Activated CD4-positive, alpha-beta memory T cell treated with anti-CD3 and anti-CD28 coated beads, Interleukin-2, amount 10 ng/mL, durations not matched to agents 7 days and 5 days (primary cell): Measurements from ENCODE around the gene RAB8B. TPM values are rescaled to one million over a fixed set of nuclear protein-coding genes. Genes with fewer than 3 reads are reported as not detected.

ENCODE experiments used
- CTCF ChIA-PET: fragments of 350-600 bp; sonication (Branson Sonifier 250); formaldehyde crosslinking; loops from one replicate; lab custom pipeline; 2021; ENCODE audit warnings: antibody characterized with exemption, inconsistent platforms; lab: Charles Lee
- POLR2A ChIA-PET: fragments of 350-600 bp; sonication (Branson Sonifier 250); formaldehyde crosslinking; loops from one replicate; lab custom pipeline; 2021; ENCODE audit warnings: antibody characterized with exemption; lab: Charles Lee
- DNase-seq: peaks from one replicate; pipeline ENCODE4 v3.0.0-alpha.2; 2020
- H3K27ac Mint-ChIP-seq: one replicate; pipeline ENCODE4 v1.8.0; 2021; ENCODE audit warnings: mild to moderate bottlenecking, mixed read lengths
- H3K27me3 Mint-ChIP-seq: one replicate; pipeline ENCODE4 v1.8.0; 2021; ENCODE audit warnings: mixed read lengths
- H3K36me3 Mint-ChIP-seq: one replicate; pipeline ENCODE4 v1.8.0; 2021; ENCODE audit warnings: low read depth, mixed read lengths
- H3K4me1 Mint-ChIP-seq: one replicate; pipeline ENCODE4 v1.8.0; 2021; ENCODE audit warnings: mixed read lengths
- H3K4me3 Mint-ChIP-seq: one replicate; pipeline ENCODE4 v1.8.0; 2021; ENCODE audit warnings: mild to moderate bottlenecking, mixed read lengths
- H3K9me3 Mint-ChIP-seq: one replicate; pipeline ENCODE4 v1.8.0; 2021; ENCODE audit warnings: mixed read lengths
- total RNA-seq, 2 experiments: library from RNA; stranded (reverse); gene quantifications; one replicate each; pipeline ENCODE4 v1.2.3, GENCODE V29; 2021

RAB8B gene
- total RNA-seq, 2 experiments from 2014 or later: 133 to 139 TPM

DNA sequence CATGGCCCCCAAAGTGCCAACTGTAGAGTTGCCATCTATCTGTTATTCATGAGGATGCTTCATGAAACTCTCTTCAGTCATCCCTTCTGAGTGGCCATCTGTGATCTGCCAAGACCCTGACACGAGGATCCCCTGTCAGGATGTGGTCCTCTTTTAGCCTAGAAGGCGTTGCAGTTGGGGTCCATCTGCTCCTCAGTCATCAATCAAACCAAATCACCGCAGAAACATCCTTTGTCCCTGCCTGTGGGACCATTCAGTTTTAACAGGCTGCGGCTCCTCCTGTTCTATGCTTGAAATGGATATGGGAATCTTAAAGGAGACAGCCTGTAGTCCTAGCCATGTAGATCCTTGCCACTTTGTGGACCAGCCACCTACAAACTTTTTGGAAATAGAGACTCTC is 26.2 kb upstream of the RAB8B start:
- DNase-seq: no peak
- no peak overlapping the region for H3K27ac Mint-ChIP-seq
- POLR2A ChIA-PET: no interaction called here
- H3K4me1 Mint-ChIP-seq: peaks cover 1% of the 10 kb centered on the region
- H3K36me3 Mint-ChIP-seq: no peaks in the 10 kb centered on the region
- H3K27me3 Mint-ChIP-seq: peaks cover 3% of the 10 kb centered on the region
- no peaks in the 10 kb centered on the region for H3K9me3 Mint-ChIP-seq
- H3K4me3 Mint-ChIP-seq: no peak overlapping the region
- CTCF ChIA-PET: no interaction called here

DNA sequence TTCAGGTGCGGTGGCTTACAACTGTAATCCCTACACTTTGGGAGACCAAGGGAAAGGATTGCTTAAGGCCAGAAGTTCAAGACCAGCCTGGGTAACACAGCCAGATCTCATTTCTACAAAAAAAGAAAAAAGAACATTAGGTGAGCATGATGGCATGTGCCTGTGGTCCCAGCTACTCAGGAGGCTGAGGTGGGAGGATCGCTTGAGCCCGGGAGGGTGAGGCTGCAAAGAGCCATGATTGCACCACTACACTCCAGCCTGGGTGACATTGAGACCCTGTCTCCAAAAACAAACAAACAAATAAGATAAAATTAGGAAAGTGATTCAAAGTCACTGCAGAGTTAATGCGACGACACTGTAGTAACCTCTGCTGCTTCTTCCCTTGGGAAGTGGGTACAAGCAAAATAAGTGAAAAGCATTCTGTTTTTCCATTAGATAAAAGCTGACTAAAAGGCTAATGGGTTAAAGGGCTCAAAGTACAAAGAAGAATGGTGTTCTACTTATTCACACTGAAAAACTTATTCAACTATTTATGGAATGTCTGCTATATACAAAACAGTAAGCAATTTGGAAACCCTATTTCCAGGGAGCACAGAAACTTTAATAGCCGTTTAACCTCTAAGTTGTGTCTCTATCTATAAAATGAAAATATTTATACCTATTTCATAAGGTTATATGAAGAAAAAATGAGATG is 24.1 kb upstream of the RAB8B start:
- Mint-ChIP-seq H3K9me3 (no peaks in the 10 kb centered on the region), H3K36me3 (no peaks in the 10 kb centered on the region), H3K27me3 (peaks cover 3% of the 10 kb centered on the region), H3K4me3 (no peak overlapping the region), H3K4me1 (no peaks in the 10 kb centered on the region), H3K27ac (no peak overlapping the region)
- no peak for DNase-seq
- CTCF ChIA-PET: interaction anchor here (1.4 to 1.7 kb wide), 4 partner anchors 20 to 123 kb away, joined by 4 to 6 read pairs (median 6); no protein-coding TSS in a partner anchor
- POLR2A ChIA-PET: interaction anchor here (0.9 to 2.2 kb wide), 4 partner anchors 8 to 99 kb away, joined by 3 to 10 read pairs (median 6); partner anchors contain the start of gene RPS27L

DNA sequence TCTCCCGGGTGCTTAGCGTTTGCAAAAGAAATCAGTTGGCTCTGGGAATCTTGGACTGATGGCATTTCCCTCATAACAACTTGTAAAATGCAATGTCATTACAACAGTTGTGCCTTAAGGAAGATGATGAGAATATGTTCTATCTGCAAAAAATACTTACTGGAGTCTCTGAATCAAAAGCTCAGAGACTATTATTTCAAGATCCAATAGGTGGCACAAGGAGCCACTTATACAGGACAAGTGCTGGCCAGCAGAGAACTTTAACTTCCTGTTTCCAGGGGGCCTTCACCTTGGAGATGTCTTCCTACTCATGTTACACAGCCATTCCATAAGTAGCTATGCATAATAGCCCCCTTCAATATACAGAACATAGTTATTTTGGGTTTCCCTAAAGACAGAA is 23.2 kb upstream of the RAB8B start:
- Mint-ChIP-seq H3K27me3 (peaks cover 3% of the 10 kb centered on the region), H3K4me3 (no peak overlapping the region), H3K9me3 (no peaks in the 10 kb centered on the region), H3K36me3 (no peaks in the 10 kb centered on the region), H3K27ac (no peak overlapping the region), H3K4me1 (no peaks in the 10 kb centered on the region)
- DNase-seq: no peak
- CTCF ChIA-PET: interaction anchor here (0.9 to 1.7 kb wide), 12 partner anchors 9 to 236 kb away, joined by 3 to 6 read pairs (median 4); no protein-coding TSS in a partner anchor
- POLR2A ChIA-PET: interaction anchor here (0.8 to 2.2 kb wide), 6 partner anchors 9 to 238 kb away, joined by 3 to 10 read pairs (median 4); partner anchors contain the start of gene RPS27L

DNA sequence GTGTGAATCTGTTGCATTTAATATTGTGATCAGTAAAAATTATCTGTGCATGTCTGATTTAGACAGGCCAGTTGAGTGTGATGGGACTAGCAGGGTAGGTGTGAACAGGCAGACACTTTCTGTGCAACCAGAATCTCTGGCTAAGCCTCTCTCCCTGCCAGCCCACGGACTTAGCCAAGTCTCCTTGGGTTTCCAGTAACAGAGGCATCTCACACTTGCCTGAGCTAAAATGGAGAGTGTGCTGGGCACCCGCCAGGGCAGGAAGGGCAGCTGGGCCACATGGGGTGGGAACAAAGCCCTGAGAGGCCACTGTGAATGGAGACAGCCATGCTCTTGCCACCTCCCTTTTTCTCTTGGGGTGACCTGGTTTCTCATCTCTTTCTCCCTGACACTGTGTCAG is 19.6 kb upstream of the RAB8B start:
- POLR2A ChIA-PET: no interaction called here
- Mint-ChIP-seq H3K27ac (no peak overlapping the region), H3K36me3 (no peaks in the 10 kb centered on the region), H3K4me3 (no peak overlapping the region), H3K4me1 (no peaks in the 10 kb centered on the region), H3K27me3 (no peaks in the 10 kb centered on the region), H3K9me3 (no peaks in the 10 kb centered on the region)
- no peak for DNase-seq
- CTCF ChIA-PET: no interaction called here

DNA sequence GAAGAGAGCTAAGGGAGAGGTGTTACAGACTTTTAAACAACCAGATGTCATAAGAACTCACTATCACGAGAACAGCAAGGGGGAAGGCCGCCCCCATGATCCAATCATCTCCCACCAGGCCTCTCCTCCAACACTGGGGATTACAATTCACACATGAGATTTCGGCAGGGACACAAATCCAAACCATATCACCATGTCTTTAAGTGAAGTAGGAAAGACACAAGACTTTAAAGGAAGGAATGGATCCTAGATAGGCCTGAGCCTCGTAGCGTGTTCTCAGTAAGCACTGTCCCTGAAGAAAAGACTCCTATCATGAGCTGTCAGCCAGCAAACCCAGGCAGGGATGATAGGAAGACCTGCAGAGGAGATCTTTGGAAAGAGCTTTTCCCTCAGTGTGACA is 17.0 kb upstream of the RAB8B start:
- Mint-ChIP-seq H3K27ac (no peak overlapping the region), H3K4me3 (no peak overlapping the region), H3K4me1 (peaks cover 4% of the 10 kb centered on the region), H3K36me3 (no peaks in the 10 kb centered on the region), H3K9me3 (no peaks in the 10 kb centered on the region), H3K27me3 (no peaks in the 10 kb centered on the region)
- DNase-seq: no peak
- CTCF ChIA-PET: no interaction called here
- POLR2A ChIA-PET: no interaction called here

DNA sequence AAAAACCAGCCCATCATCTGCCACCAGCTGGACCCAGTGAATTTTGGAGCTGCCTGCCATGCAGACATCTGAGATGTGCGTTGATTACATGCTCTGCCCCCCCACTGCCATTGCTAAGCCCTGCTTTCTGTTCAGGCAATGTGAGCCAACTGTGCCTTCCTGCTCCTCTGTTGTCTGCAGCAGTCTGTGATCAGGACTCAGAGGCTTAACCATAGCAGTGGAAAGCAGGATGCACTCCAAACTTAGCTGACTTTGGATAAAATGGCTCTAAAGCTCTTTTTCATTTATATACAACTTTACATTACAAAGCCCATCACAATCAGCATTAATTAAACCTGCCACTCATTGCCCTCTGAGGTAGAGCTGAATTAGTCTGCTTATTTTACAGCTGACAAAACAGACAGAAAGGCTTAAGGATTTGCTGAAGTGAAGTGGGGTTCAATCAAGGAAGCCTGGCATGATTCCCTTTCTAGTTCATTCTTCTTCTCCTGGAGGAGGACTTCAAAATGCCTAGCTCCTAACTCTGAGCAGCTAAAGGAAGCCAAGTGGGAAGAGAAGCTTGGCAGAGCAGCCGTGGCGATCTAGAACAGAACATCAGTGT is 16.5 kb upstream of the RAB8B start:
- Mint-ChIP-seq H3K36me3 (no peaks in the 10 kb centered on the region), H3K4me3 (no peak overlapping the region), H3K4me1 (peaks cover 4% of the 10 kb centered on the region), H3K27ac (no peak overlapping the region), H3K9me3 (no peaks in the 10 kb centered on the region), H3K27me3 (no peaks in the 10 kb centered on the region)
- POLR2A ChIA-PET: no interaction called here
- CTCF ChIA-PET: no interaction called here
- no peak for DNase-seq

DNA sequence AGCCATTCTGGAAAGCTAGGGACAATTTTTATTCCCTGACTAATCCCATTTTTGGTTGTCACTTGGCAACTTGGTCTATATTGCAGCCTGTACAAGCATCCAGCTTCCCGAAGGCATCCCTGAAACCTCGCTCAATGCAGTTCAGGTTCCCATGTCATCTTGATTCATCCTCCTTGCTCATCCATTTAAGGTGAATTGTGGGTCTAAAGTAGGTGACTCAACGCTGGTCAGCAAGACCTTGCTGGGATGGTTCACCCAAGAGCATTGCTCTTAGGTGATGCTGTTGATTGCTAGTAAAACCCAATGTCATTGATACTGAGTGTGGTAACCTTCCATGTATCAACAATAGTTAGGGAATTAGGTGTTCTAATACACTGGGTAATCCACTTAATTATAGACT is 13.1 kb upstream of the RAB8B start:
- H3K27me3 Mint-ChIP-seq: no peaks in the 10 kb centered on the region
- no peak overlapping the region for H3K27ac Mint-ChIP-seq
- no peak overlapping the region for H3K4me3 Mint-ChIP-seq
- ChIA-PET CTCF (no interaction called here), POLR2A (no interaction called here)
- H3K36me3 Mint-ChIP-seq: no peaks in the 10 kb centered on the region
- H3K9me3 Mint-ChIP-seq: no peaks in the 10 kb centered on the region
- no peak for DNase-seq
- H3K4me1 Mint-ChIP-seq: peaks cover 4% of the 10 kb centered on the region

DNA sequence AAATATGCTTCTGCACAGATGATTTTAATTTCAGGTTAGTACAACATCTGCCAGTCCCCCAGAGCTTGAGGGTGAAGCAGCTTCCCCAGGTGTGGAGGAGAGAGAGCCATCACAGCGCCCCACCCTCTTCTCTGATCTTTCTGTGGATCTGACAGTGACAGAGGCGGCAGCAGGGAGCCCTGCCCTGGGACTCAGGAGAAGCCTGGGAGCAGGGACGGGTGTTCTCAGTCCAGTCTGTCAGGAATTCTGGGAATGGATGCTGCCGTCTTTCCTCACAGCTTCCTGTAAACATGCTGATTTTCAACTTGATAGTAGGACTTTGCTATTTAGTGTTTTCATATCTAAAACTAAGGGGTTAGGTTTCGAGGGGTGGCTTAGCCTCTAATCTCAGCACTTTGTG is 11.4 kb upstream of the RAB8B start:
- POLR2A ChIA-PET: interaction anchor here (1.0 to 1.2 kb wide), 2 partner anchors 14 to 20 kb away, joined by 3 to 5 read pairs; partner anchors contain the start of gene RPS27L
- Mint-ChIP-seq H3K4me3 (no peak overlapping the region), H3K27ac (no peak overlapping the region), H3K27me3 (peaks cover 4% of the 10 kb centered on the region), H3K36me3 (no peaks in the 10 kb centered on the region), H3K9me3 (no peaks in the 10 kb centered on the region), H3K4me1 (peaks cover 4% of the 10 kb centered on the region)
- no peak for DNase-seq
- CTCF ChIA-PET: interaction anchor here (1.1 kb wide), 1 partner anchor 12 kb away, joined by 3 read pairs; no protein-coding TSS in a partner anchor

DNA sequence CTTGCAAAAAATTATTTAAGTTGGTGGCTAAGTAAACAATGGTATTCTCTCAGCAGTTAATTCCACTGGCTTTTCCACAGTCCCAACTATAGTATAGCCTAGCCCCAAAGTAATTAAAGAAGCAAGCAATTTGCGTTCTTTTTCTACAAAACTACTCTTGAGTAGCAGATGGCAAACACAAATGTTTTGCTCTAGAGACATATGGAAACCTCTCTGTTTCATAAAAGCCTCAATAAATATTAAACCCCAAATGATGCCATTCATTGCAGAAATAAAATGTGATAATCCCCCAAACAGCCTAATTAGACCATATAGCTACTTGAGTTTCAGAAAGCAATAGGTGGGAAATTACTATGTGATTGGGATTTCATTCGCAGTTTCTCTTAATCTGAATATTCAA is 8.7 kb upstream of the RAB8B start:
- H3K4me3 Mint-ChIP-seq: no peak overlapping the region

DNA sequence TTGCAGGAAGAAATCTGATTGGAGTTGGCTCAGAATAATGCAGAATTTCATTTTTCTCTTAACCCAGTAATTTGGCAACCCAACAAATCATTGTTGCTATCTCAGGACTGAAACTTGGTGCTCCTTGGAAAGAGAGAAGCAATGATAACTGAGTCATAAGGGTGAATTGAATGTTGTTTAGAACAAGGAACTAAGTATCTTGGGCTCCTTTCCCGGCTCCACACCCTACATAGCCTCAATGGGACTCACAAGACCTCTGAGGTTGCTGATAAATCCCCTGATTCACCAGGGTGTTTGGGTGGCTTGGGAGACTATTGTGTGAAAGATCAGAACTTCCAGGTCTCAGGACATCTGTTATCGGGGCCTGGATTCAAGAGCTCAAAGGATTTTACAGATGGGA is 7.8 kb upstream of the RAB8B start:
- no peak overlapping the region for H3K27ac Mint-ChIP-seq
- no peak overlapping the region for H3K4me3 Mint-ChIP-seq
- no peak for DNase-seq
- H3K27me3 Mint-ChIP-seq: peaks cover 15% of the 10 kb centered on the region
- ChIA-PET POLR2A (no interaction called here), CTCF (no interaction called here)
- no peaks in the 10 kb centered on the region for H3K9me3 Mint-ChIP-seq
- no peaks in the 10 kb centered on the region for H3K36me3 Mint-ChIP-seq
- peaks cover 4% of the 10 kb centered on the region for H3K4me1 Mint-ChIP-seq

More for the DNA sequence above, 8.7 kb upstream of the RAB8B start:
- no peaks in the 10 kb centered on the region for H3K36me3 Mint-ChIP-seq
- DNase-seq: no peak
- POLR2A ChIA-PET: interaction anchor here (1.2 kb wide), 1 partner anchor 23 kb away, joined by 3 read pairs; the partner anchor contains the start of gene RPS27L
- no peaks in the 10 kb centered on the region for H3K9me3 Mint-ChIP-seq
- peaks cover 4% of the 10 kb centered on the region for H3K4me1 Mint-ChIP-seq
- CTCF ChIA-PET: no interaction called here
- H3K27me3 Mint-ChIP-seq: peaks cover 8% of the 10 kb centered on the region
- H3K27ac Mint-ChIP-seq: no peak overlapping the region

DNA sequence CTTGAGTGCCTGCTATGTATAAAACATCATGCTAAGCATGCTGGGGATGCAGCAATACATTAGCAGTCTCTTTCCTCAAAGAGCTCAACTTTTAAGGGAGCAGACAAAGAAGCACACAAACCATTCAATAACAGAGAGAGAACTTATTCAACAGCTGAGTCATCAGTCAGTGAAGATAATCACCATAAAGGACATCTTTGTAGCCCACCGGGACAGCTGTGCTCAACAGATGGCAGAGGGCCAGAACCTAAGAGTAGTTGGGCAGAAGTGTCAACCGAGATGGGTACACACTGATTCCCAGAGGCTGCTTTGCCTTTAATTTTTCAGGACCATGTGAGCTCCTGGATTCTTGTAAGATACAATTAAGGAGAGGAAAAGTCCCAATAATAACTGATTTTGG is 4.2 kb upstream of the RAB8B start:
- H3K4me1 Mint-ChIP-seq: peaks cover 13% of the 10 kb centered on the region
- H3K36me3 Mint-ChIP-seq: peaks cover 3% of the 10 kb centered on the region
- no peak overlapping the region for H3K4me3 Mint-ChIP-seq
- ChIA-PET CTCF (interaction anchor here (1.2 kb wide), 1 partner anchor 19 kb away, joined by 6 read pairs; no protein-coding TSS in a partner anchor), POLR2A (interaction anchor here (0.7 kb wide), 1 partner anchor 27 kb away, joined by 3 read pairs; no protein-coding TSS in a partner anchor)
- H3K27ac Mint-ChIP-seq: no peak overlapping the region
- H3K27me3 Mint-ChIP-seq: peaks cover 15% of the 10 kb centered on the region
- no peaks in the 10 kb centered on the region for H3K9me3 Mint-ChIP-seq
- no peak for DNase-seq

DNA sequence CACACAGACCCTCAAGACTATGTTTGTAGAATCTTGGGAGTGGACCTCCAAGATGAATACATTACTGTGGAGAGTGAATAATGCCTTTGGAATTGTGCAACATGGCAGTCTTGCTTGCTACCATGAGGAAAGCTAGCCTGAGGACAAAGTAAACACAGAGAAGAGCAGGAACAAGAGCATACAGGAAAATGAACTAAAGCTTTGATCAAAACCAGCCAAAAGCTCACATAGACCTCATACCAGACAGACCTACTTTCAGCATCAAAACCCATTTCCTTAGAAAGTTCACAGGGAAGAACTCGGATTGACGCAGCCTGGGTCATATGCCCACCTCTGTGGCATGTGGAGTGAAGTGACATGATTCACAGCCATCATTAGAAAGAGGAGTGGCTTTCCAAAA is 3.3 kb upstream of the RAB8B start:
- peaks cover 15% of the 10 kb centered on the region for H3K27me3 Mint-ChIP-seq
- no peak overlapping the region for H3K27ac Mint-ChIP-seq
- H3K36me3 Mint-ChIP-seq: peaks cover 7% of the 10 kb centered on the region
- no peak for DNase-seq
- CTCF ChIA-PET: no interaction called here
- POLR2A ChIA-PET: no interaction called here
- H3K4me3 Mint-ChIP-seq: no peak overlapping the region
- no peaks in the 10 kb centered on the region for H3K9me3 Mint-ChIP-seq
- H3K4me1 Mint-ChIP-seq: peaks cover 17% of the 10 kb centered on the region

DNA sequence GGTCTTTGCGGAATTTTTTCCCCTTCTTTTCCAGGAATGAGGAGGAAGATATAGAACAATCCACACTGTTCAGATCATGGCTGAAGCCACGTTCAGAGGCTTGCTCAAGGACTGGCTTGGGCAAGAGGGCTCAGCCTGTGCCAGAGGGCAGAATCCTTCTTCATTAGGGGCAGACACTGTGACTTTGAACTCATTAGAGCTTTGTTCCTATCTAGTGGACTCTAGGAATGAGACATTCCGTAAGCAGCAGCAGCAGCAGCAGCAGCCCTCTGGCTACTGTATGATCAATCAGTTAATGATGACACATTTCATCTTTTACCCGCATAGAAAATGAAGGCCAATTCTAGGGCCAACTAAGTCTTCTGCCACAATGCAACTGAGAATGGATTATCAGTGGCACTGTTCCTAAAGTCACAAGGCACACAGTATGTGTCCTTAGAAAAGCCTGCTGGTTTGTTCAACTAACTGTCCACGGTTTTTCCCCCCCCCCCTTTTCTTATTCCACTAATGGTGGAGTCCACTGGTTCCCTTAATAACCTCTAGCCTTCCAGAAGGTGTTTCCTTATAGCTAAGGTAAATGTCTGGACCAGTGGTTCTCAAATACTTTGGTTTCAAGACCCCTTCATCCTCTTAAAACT is 1.7 kb upstream of the RAB8B start:
- no peak for DNase-seq
- Mint-ChIP-seq H3K4me1 (peaks cover 33% of the 10 kb centered on the region), H3K27me3 (peaks cover 11% of the 10 kb centered on the region), H3K9me3 (no peaks in the 10 kb centered on the region), H3K36me3 (peaks cover 19% of the 10 kb centered on the region), H3K4me3 (no peak overlapping the region), H3K27ac (no peak overlapping the region)
- ChIA-PET CTCF (interaction anchor here (0.6 kb wide), 1 partner anchor 65 kb away, joined by 3 read pairs; no protein-coding TSS in a partner anchor), POLR2A (interaction anchor here (0.6 to 3.3 kb wide), 5 partner anchors 16 to 45 kb away, joined by 3 to 15 read pairs (median 5); partner anchors contain the start of gene RPS27L)
